Measurements from ENCODE around the gene ADH1C. TPM values are rescaled to one million over a fixed set of nuclear protein-coding genes. Genes with fewer than 3 reads are reported as not detected.
A peak's percentile ranks its signal among the peaks of the same experiment; 100 is the strongest.
"Not testable (repeated sequence)": the region's sequence is repeated elsewhere in the genome, so short reads cannot be mapped to it uniquely, and the experiment has no call there.

Gene ADH1C
- polyA plus RNA-seq, 3 donors, result 84.3 to 121 (median 104) TPM

DNA sequence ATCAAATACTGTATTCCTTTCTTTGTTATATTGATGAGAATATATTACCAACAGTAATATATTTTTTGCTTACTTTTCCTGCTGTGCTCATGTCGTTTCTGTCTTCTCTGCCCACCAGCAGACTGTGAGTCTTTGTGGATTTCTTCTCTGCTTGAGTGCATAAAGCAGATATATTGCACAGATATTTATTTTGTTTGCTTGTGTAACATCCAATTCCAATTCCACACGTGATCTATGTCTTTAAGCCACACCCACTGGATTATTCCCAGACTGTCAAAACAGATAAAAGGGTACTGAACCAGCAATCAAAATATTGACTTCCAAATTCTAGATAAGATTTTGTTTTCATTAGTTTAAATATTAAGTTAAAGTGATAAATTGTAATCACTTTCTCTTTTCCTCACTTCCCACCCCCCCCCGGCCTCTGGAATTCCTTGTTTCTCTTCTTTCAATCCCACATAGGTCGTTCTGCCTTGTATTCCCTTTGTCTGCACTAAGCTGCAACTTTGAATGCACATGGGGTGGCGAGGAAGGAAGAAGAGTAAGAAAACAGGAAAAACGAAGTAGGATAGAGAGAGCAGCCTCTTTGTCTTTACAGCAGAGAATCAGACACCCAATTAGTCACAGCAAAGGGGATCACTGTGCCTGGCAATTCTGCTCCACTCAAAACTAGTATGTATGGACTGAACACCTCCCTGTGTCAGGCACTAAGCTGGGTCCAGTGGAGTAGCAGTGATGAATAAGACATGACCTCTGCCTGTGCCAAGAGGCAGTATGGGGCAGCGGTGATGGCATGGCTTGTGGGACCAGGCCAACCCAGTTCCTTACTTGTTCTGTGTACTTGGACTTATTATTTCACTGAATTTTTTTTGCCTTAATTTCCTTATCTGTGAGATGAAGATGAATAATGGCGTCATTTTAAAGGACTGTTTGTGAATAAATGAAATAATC, 31.0 kb downstream of the ADH1C start, which contains the start of gene ADH1B:
ADH1B (minus strand) TSS at position 161 of the 951 bp plus-strand sequence; CDS start at position 91, 70 bp downstream.
- no peak for DNase-seq (ENCODE audit: extremely low read depth in 1 of 11, low read depth in 9 of 11, low spot score in 4 of 11)

DNA sequence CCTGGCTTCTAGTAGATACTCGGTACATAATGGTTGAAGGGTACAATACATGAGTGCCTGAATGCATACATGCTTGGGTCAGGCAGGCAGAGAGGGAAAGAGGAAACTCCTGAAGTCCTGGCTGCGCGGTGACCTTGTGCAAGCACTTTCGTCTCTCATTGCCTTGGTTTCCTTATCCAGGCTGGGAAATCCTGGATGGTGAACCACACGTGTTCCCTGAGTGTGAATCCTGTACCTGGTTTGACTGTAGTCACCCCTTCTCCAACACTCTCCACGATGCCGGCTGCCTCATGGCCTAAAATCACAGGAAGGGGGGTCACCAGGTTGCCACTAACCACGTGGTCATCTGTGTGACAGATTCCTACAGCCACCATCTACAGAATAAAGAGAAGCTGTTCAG, 34.7 kb downstream of the ADH1C start:
- not testable (repeated sequence) for DNase-seq (ENCODE audit: extremely low read depth in 1 of 11, low read depth in 9 of 11, low spot score in 4 of 11)

DNA sequence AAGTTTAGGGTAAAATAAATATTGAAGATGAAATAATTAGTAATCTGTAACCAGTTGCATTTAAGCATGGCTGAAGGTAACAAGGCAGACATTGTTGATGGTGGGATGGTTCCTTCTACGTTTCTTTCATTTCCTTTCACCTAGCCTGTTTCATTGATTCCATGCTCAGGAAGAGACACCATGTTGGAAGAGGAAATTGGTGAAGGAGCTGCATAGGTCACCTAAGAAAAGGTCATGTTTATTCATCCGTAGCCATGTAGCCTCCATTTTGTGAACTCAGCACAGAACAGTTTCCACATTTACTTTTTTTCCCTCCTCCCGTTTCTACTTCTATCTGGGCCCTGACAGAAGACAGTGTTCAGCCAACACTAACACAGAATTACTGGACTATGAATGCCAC, 35.2 kb downstream of the ADH1C start:
- no peak for DNase-seq (ENCODE audit: extremely low read depth in 1 of 11, low read depth in 9 of 11, low spot score in 4 of 11)

DNA sequence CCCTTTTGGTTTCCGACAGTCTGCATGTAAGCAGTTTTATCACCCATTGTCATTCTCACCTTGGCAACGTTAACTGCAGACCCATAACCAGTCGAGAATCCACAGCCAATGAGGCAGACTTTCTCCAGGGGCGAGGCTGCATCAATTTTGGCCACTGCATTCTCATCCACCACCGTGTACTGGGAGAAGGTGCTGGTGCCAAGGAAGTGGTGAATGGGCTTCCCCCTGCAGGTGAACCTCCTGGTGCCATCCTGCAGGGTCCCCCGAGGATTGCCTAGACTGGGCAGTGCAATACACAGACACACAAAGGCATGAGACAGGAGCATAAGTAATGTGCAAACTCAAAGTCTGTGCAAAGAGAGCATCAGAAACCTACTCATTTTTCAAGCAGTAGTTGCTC, 36.7 kb downstream of the ADH1C start:
- no peak for DNase-seq (ENCODE audit: extremely low read depth in 1 of 11, low read depth in 9 of 11, low spot score in 4 of 11)

DNA sequence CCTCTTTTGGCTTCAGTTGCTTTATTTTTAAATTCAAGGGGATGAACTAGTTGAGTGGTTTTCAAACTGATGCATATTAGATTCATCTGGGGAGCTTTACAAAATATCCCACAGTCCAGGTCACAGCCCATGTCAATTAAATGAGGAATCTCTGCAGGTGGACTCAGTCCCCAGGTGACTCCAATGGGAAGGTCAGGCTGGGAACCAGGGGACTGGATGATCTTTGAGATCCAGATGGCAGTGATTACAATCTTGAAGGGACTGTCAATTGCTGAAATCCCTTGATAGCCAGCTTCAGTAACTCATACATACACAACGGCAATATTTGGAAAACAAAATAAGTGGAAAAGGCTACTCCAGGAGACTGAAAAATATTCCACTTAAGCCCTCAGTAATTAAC, 38.3 kb downstream of the ADH1C start:
- DNase-seq (ENCODE audit: extremely low read depth in 1 of 11, low read depth in 9 of 11, low spot score in 4 of 11), result no peak

DNA sequence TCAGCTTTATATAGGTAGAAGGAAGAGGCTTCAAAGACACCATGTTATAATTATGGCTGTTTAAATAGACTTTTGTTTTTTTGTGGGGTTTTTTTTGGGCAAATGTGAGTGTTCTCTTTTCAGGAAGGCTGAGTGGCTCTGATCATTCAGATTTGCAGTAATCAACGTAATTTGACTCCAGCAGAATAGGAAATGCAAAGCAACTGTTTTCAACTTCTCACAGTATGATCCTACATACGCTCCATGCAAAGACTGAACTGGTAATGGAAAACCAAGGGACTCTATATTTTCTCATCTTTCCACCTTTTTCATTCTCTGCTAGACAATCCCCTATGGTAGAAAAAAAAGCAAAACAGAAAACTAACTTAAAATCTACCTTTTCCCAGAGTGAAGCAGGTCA, 42.2 kb downstream of the ADH1C start:
- no peak for DNase-seq (ENCODE audit: extremely low read depth in 1 of 11, low read depth in 9 of 11, low spot score in 4 of 11)

DNA sequence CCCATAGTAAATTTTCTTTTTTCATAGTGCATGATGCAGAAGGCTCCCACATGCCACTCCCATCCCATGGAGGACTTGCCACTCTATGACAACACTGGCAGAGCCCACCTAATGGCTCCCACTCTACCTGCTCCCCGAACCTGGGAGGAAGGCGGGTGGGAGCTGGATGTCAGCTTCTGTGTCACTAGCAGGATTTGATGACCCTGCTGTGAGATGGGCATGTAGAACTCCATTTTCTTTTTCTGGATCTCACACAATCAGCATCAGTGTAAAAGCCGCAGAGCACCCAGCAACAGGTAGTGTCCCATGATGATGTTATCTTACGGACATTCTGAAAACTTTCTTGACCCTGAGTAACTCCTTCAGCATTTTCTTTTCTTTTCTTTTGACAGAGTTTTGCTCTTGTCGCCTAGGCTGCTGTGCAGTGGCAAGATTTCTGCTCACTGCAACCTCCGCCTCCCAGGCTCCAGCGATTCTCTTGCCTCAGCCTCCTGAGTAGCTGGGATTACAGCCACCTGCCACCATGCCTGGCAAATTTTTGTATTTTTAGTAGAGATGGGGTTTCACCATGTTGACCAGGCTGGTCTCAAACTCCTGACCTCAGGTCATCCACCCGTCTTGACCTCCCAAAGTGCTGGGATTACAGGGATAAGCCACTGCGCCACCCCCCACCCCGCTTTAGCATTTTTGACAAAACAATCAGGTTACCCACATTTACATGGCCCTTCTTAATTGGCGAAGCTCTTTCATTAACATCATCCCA, 46.7 kb downstream of the ADH1C start:
- DNase-seq (ENCODE audit: extremely low read depth in 1 of 11, low read depth in 9 of 11, low spot score in 4 of 11), result no peak

DNA sequence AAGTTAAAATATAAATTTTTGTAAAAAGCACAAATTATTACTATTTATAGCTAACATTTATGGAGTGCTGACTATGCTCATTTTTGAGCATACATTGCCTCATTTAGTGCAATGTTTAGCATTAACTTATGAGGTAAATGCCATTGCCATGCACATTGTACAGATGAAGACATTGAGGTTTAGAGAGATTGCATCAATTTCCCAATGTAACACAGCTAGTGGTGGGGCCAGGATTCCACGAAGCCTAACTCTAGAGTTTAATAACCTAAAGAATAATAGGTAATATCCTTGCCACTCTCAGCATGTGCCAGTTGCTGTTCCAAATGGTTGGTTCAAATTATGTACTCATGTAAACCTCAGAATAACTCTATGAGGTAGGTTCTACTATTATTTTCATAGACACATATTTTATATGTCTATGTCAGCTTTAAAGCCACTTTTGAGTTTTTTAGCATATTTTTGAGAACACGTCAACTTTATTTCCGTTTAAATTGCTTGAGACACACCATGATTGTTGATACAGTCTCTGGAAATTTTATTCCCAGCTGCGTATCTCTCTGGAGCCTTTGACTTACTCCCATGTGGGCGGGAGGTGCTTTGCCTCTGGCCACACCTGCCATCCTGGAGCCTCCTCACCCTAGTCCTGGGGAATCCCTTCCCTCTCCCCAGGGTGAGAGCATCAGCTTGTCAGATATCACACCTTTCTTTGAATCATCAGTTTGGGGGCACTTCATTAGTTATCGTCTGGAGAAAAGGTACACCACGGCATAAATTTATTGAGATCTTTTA, 51.0 kb downstream of the ADH1C start:
- no peak for DNase-seq (ENCODE audit: extremely low read depth in 1 of 11, low read depth in 9 of 11, low spot score in 4 of 11)

DNA sequence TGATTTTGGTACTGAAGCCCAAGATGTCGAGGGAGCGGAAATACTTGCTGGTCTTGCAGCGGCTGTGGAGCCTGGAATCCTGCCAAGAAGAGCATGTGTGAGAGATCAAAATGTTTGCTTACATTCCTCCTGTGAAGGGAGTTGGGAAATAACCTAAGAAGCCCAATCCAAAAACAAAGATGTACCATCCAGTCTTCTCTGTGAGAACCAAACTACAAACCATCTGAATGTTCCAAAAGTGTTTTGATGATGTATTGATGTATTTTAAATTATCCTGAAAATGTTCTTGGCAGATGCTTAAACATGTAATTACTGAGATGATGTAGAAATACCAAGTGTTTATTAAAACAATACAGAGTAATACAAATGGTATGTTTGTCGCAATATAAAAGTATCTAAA, 51.6 kb downstream of the ADH1C start:
- peak; percentile 72 to 92 (median 83) for DNase-seq (ENCODE audit: extremely low read depth in 1 of 11, low read depth in 9 of 11, low spot score in 4 of 11)

DNA sequence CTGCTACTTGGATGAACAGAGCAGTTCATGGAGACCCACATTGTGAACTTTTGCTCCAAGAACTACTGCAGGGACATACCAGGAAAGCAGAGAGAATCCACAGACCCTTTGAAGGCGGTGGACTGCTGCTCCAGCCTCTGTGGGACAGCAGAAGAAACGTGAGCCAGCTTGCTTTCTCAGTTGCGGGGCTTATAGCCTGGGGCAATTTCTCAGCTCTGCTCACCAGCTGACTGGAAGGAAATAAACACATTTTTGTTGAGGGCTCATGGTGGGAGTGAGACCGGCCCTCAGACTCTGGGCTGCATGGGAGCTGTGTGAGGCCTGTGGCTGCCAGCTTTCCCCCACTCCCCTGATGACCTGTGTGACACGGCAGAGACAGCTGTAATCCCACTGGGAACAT, 59.2 kb downstream of the ADH1C start:
- DNase-seq (ENCODE audit: extremely low read depth in 1 of 11, low read depth in 9 of 11, low spot score in 4 of 11), result no peak

DNA sequence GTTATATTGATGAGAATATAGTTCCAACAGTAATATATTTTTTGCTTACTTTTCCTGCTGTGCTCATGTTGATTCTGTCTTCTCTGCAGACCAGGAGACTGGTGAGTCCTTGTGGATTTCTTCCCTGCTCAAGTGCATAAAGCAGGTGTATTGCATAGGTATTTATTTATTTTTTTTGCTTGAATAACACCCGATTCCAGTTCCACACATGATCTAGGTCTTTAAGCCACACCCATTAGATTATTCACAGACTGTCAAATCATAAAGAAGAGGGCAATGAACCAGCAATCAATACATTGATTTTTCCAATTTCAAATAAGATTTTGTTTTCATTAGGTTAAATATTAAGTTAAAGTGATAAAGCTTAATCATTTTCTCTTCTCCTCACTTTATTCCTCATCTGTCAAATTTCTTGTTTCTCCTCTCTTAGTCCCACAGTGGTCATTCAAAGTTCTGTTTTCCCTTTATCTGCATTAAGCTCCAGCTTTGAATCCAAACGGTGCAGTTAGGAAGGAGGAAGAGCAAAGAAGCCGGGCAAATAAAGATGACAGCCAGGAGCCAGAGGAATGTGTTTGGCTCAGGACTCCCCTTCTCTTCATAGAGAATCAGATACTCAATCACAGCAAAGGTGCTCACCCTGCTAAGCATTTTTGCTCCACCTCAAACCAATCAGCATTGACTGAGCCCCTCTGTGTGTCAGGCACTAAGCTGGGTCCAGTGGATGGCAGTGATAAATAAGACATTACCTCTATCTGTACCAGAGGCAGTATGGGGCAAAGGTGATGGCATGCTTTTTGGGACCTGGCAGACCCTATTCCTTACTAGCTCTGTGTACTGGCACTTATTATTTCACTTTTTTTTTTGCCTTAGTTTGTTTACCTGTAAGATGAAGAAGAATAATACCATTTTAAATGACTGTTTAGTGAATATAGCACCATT, 61.4 kb downstream of the ADH1C start, which contains the start of gene ADH1A:
ADH1A (minus strand) TSS at position 138 of the 939 bp plus-strand sequence; CDS start at position 67, 71 bp downstream.
- DNase-seq (ENCODE audit: extremely low read depth in 1 of 11, low read depth in 9 of 11, low spot score in 4 of 11), result no peak

Other genes starting within 250 kb of the ADH1C start
- gene ADH4, start 208.4 kb downstream of the ADH1C start, polyA plus RNA-seq (ENCODE audit: insufficient read length in 3 of 3), result 1 to 10 TPM in 2 of 3 donors, under 1 TPM in 1; 0.47 to 1.6 (median 1.2) TPM
- 10 to 100 TPM; 27.1 to 33.1 (median 32.4) TPM for gene ADH6, start 133.5 kb downstream of the ADH1C start, polyA plus RNA-seq (ENCODE audit: insufficient read length in 3 of 3)
- gene ADH1A, start 61.8 kb downstream of the ADH1C start, polyA plus RNA-seq (ENCODE audit: insufficient read length in 3 of 3), result 1 to 10 TPM in 2 of 3 donors, under 1 TPM in 1; 0.42 to 1.8 (median 1.2) TPM
- 10 to 100 TPM; 20.8 to 25.3 (median 25.0) TPM for gene ADH1B, start 31.3 kb downstream of the ADH1C start, polyA plus RNA-seq (ENCODE audit: insufficient read length in 3 of 3)
- gene ADH7, start 82.6 kb upstream of the ADH1C start, polyA plus RNA-seq (ENCODE audit: insufficient read length in 3 of 3), result not detected
- under 1 TPM; 0.09 to 0.40 (median 0.27) TPM for gene C4orf17, start 158.3 kb upstream of the ADH1C start, polyA plus RNA-seq (ENCODE audit: insufficient read length in 3 of 3)
- 10 to 100 TPM; 13.4 to 15.5 (median 15.4) TPM for gene TRMT10A, start 211.3 kb upstream of the ADH1C start, polyA plus RNA-seq (ENCODE audit: insufficient read length in 3 of 3)
- gene MTTP, start 222.1 kb upstream of the ADH1C start, polyA plus RNA-seq (ENCODE audit: insufficient read length in 3 of 3), result 10 to 100 TPM; 10.1 to 14.8 (median 10.6) TPM